Measurements from ENCODE around the gene ATXN1L. TPM values are rescaled to one million over a fixed set of nuclear protein-coding genes. Genes with fewer than 3 reads are reported as not detected.

The ATXN1L gene
- total RNA-seq, 2 donors from 2014 or later: 17.7 to 35.8 TPM

GRCh38 chr16:71843572-71843971 is 2.2 kb upstream of the ATXN1L start:
- intact Hi-C loops (cut with DNase I): no loop called here
- TF ChIP-seq POLR2A (IDR thresholded peaks at IDR 0.05): no peak
- TF ChIP-seq, protein P1, sequence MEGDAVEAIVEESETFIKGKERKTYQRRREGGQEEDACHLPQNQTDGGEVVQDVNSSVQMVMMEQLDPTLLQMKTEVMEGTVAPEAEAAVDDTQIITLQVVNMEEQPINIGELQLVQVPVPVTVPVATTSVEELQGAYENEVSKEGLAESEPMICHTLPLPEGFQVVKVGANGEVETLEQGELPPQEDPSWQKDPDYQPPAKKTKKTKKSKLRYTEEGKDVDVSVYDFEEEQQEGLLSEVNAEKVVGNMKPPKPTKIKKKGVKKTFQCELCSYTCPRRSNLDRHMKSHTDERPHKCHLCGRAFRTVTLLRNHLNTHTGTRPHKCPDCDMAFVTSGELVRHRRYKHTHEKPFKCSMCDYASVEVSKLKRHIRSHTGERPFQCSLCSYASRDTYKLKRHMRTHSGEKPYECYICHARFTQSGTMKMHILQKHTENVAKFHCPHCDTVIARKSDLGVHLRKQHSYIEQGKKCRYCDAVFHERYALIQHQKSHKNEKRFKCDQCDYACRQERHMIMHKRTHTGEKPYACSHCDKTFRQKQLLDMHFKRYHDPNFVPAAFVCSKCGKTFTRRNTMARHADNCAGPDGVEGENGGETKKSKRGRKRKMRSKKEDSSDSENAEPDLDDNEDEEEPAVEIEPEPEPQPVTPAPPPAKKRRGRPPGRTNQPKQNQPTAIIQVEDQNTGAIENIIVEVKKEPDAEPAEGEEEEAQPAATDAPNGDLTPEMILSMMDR (IDR thresholded peaks at IDR 0.05): no peak
- TF ChIP-seq POLR2AphosphoS5 (IDR thresholded peaks at IDR 0.05): no peak
- no peak overlapping the region for H3K27ac ChIP-seq

GRCh38 chr16:71846431-71846830 is 655 bp downstream of the ATXN1L start:
- intact Hi-C loops (cut with DNase I): loop anchor here (5.0 kb wide), 1 partner anchor 39 kb away; the partner anchor contains the start of gene AP1G1
- H3K27ac ChIP-seq: peak overlapping the region; percentile 83 to 89
- no peak for DNase-seq (ENCODE audit: low spot score)
- H3K4me3 ChIP-seq: peak overlapping the region; percentile 93 to 96
- peaks cover 3 to 15% of the 10 kb centered on the region in 2 donors for H3K36me3 ChIP-seq
- H3K4me1 ChIP-seq (replicated peaks): peaks cover 4% of the 10 kb centered on the region
- TF ChIP-seq POLR2AphosphoS5 (IDR thresholded peaks at IDR 0.05): no peak
- under 1% methylated on average over 19 of the region's 20 CpGs for WGBS
- no peaks in the 10 kb centered on the region for H3K9me3 ChIP-seq
- H3K27me3 ChIP-seq (replicated peaks; ENCODE audit: insufficient read depth): no peaks in the 10 kb centered on the region

More at GRCh38 chr16:71843572-71843971, 2.2 kb upstream of the ATXN1L start:
- Histone ChIP-seq H3K36me3 (no peaks in the 10 kb centered on the region), H3K4me1 (replicated peaks) (peaks cover 4% of the 10 kb centered on the region), H3K4me3 (no peak overlapping the region), H3K27me3 (replicated peaks; ENCODE audit: insufficient read depth) (no peaks in the 10 kb centered on the region), H3K9me3 (no peaks in the 10 kb centered on the region)
- no peak for DNase-seq (ENCODE audit: low spot score)
- WGBS: 77% methylated on average over 2 of the region's 2 CpGs

DNA sequence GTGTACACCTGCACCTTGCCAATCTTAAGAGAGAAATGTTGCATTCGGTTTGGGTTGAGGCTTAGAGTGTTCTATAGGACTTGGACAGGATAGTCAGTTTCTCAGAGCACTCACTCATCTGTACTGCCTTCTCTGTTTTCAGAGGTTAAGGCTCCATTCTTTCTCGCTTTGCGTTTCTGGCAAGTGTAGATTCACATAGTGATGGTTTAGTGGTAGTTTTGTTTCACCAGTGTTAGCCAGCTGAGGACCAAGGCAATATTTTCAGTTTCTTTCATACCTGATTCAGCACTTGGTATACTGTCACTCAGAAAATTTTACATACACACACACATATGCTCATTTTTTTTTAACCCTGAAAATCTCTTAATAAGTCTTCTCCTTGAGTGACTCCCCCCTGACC is 1.3 kb downstream of the ATXN1L start:
- Histone ChIP-seq H3K36me3 (peaks cover 3 to 15% of the 10 kb centered on the region in 2 donors), H3K4me3 (peak overlapping the region in 1 of 2 donors; percentile 93), H3K27me3 (replicated peaks; ENCODE audit: insufficient read depth) (no peaks in the 10 kb centered on the region), H3K9me3 (no peaks in the 10 kb centered on the region), H3K4me1 (replicated peaks) (peaks cover 4% of the 10 kb centered on the region), H3K27ac (no peak overlapping the region)
- 62% methylated on average over 3 of the region's 3 CpGs for WGBS
- intact Hi-C loops (cut with DNase I): loop anchor here (5.0 kb wide), 1 partner anchor 40 kb away; the partner anchor contains the start of gene AP1G1
- no peak for DNase-seq (ENCODE audit: low spot score)
- TF ChIP-seq POLR2A (IDR thresholded peaks at IDR 0.05): no peak
- no peak for TF ChIP-seq POLR2AphosphoS5 (IDR thresholded peaks at IDR 0.05)
- TF ChIP-seq, protein P1 (IDR thresholded peaks at IDR 0.05): no peak

DNA sequence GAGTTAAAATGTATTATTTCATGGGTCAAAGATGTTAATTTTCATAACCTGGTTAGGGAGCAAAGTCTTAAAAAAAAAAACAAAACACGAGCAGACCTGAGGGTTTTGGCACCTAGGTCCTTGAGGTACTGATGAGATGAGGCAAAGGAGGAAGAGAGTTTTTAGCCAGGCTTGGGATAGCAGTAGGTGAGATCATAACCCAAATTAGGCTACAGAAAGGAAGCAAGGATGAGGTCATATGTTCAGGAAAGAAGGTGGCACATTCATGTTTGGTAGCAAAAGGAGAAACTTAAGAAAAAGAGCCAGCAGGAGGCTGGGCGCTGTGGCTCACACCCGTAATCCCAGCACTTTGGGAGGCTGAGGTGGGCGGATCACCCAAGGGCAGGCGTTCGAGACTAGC is 2.8 kb downstream of the ATXN1L start:
- 93% methylated on average over 6 of the region's 6 CpGs for WGBS
- H3K4me3 ChIP-seq: no peak overlapping the region
- no peak overlapping the region for H3K27ac ChIP-seq
- intact Hi-C loops (cut with DNase I): loop anchor here (5.0 kb wide), 1 partner anchor 41 kb away; the partner anchor contains the start of gene AP1G1
- no peak for DNase-seq (ENCODE audit: low spot score)
- H3K4me1 ChIP-seq (replicated peaks): peaks cover 4% of the 10 kb centered on the region
- no peaks in the 10 kb centered on the region for H3K27me3 ChIP-seq (replicated peaks; ENCODE audit: insufficient read depth)
- peaks cover 3 to 15% of the 10 kb centered on the region in 2 donors for H3K36me3 ChIP-seq
- H3K9me3 ChIP-seq: no peaks in the 10 kb centered on the region
- TF ChIP-seq POLR2AphosphoS5 (IDR thresholded peaks at IDR 0.05) (no peak), POLR2A (IDR thresholded peaks at IDR 0.05) (no peak)
- TF ChIP-seq, protein P1 (IDR thresholded peaks at IDR 0.05): no peak

- intact Hi-C loops (cut with DNase I): no loop called here
- Histone ChIP-seq H3K36me3 (peaks cover 3 to 15% of the 10 kb centered on the region in 2 donors), H3K27me3 (replicated peaks; ENCODE audit: insufficient read depth) (no peaks in the 10 kb centered on the region), H3K4me1 (replicated peaks) (peaks cover 3% of the 10 kb centered on the region), H3K9me3 (no peaks in the 10 kb centered on the region), H3K4me3 (no peak overlapping the region), H3K27ac (no peak overlapping the region)
- no peak for DNase-seq (ENCODE audit: low spot score)
- no peak for TF ChIP-seq POLR2A (IDR thresholded peaks at IDR 0.05)
- TF ChIP-seq, protein P1 (IDR thresholded peaks at IDR 0.05): no peak
- no peak for TF ChIP-seq POLR2AphosphoS5 (IDR thresholded peaks at IDR 0.05)
- WGBS: 92% methylated on average over 8 of the region's 8 CpGs
These were observed 6.0 kb downstream of the ATXN1L start for GRCh38 chr16:71851746-71852145.

Measured in prostate gland (tissue), 2 donors.